Measurements from ENCODE around the gene STAG1. TPM values are rescaled to one million over a fixed set of nuclear protein-coding genes. Genes with fewer than 3 reads are reported as not detected.

The STAG1 gene
- total and polyA plus RNA-seq, 12 donors, result 7.5 to 39.8 (median 24.6) TPM

- Histone ChIP-seq H3K27ac (no peak overlapping the region), H3K4me1 (replicated peaks in 1 of 2) (peaks cover 6 to 7% of the 10 kb centered on the region in 2 donors), H3K9me3 (replicated peaks in 1 of 3) (no peaks in the 10 kb centered on the region), H3K4me3 (no peak overlapping the region), H3K27me3 (no peaks in the 10 kb centered on the region), H3K36me3 (replicated peaks in 1 of 2) (peaks cover 0 to 17% of the 10 kb centered on the region in 2 donors)
- TF ChIP-seq, protein P1, sequence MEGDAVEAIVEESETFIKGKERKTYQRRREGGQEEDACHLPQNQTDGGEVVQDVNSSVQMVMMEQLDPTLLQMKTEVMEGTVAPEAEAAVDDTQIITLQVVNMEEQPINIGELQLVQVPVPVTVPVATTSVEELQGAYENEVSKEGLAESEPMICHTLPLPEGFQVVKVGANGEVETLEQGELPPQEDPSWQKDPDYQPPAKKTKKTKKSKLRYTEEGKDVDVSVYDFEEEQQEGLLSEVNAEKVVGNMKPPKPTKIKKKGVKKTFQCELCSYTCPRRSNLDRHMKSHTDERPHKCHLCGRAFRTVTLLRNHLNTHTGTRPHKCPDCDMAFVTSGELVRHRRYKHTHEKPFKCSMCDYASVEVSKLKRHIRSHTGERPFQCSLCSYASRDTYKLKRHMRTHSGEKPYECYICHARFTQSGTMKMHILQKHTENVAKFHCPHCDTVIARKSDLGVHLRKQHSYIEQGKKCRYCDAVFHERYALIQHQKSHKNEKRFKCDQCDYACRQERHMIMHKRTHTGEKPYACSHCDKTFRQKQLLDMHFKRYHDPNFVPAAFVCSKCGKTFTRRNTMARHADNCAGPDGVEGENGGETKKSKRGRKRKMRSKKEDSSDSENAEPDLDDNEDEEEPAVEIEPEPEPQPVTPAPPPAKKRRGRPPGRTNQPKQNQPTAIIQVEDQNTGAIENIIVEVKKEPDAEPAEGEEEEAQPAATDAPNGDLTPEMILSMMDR (IDR thresholded peaks at IDR 0.05), result no peak
- TF ChIP-seq POLR2A (IDR thresholded peaks at IDR 0.05), result no peak
- 73 to 82% (median 79%) methylated on average over 5 of the region's 5 CpGs for whole genome bisulfite sequencing, 4 donors
- no peak for DNase-seq
- intact Hi-C loops (cut with DNase I), result no loop called here
These were observed 421.3 kb downstream of the STAG1 start for GRCh38 chr3:136330900-136331299.

DNA sequence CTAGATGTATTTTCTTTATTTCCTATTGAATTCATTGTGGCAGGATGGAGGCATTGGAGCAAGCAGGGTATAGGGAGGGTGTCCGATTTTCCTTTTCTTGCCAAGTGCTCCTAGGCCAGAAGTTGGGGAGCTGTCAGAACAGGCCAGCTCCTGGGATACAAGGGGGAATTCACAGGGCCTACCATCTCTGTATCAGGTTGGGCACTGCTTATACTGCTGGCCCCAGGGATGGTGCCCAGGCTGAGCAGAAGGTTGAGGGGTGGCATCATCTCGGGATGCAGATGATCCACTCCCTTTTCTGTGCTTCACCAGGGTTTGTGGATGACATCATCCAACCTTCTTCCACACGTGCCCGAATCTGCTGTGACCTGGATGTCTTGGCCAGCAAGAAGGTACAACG lies 422.6 kb downstream of the STAG1 start:
- H3K4me1 ChIP-seq (replicated peaks in 1 of 2), result peaks cover 6 to 7% of the 10 kb centered on the region in 2 donors
- H3K36me3 ChIP-seq (replicated peaks in 1 of 2), result peaks cover 0 to 17% of the 10 kb centered on the region in 2 donors
- WGBS, 4 donors, result 52 to 61% (median 58%) methylated on average over 5 of the region's 5 CpGs
- H3K27me3 ChIP-seq, result no peaks in the 10 kb centered on the region
- no peaks in the 10 kb centered on the region for H3K9me3 ChIP-seq (replicated peaks in 1 of 3)
- peak in 3 of 7 donors; percentile 16 to 45 (median 29) for DNase-seq
- H3K4me3 ChIP-seq, result no peak overlapping the region
- H3K27ac ChIP-seq, result no peak overlapping the region
- TF ChIP-seq, protein P1 (IDR thresholded peaks at IDR 0.05), result no peak
- TF ChIP-seq POLR2A (IDR thresholded peaks at IDR 0.05), result no peak
- intact Hi-C loops (cut with DNase I), result no loop called here

GRCh38 chr3:136327671-136328070 lies 424.5 kb downstream of the STAG1 start:
- Histone ChIP-seq H3K36me3 (replicated peaks in 1 of 2) (peaks cover 0 to 10% of the 10 kb centered on the region in 2 donors), H3K4me3 (no peak overlapping the region), H3K27ac (no peak overlapping the region), H3K4me1 (replicated peaks in 1 of 2) (no peaks in the 10 kb centered on the region), H3K27me3 (no peaks in the 10 kb centered on the region), H3K9me3 (replicated peaks in 1 of 3) (peaks cover 0 to 11% (median under 1%) of the 10 kb centered on the region in 3 donors)
- no peak for DNase-seq
- 91 to 100% (median 96%) methylated on average over 2 to 5 of the region's 5 CpGs for WGBS, 4 donors
- intact Hi-C loops (cut with DNase I), result no loop called here
- no peak for TF ChIP-seq POLR2A (IDR thresholded peaks at IDR 0.05)
- TF ChIP-seq, protein P1 (IDR thresholded peaks at IDR 0.05), result no peak

DNA sequence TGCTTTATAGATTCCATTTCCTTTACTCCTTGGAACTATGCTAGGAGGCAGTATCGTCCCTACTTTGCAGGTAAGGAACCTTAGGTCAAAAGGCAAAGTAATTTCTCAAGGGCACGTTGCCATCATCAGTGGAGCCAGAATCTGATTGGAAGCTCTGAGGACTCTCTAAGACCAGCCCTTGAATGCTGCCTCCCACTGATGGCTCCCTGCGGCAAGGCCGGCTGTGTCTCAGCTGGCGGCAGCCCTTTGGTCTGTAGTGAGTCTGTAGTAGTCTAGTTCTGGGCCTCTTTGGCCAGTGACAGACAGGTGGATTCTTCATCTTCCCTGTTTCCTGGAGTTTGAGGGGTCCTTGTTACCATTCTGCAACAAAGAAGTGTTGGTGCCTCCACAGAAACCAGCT lies 425.9 kb downstream of the STAG1 start:
- TF ChIP-seq, protein P1 (IDR thresholded peaks at IDR 0.05), result no peak
- TF ChIP-seq POLR2A (IDR thresholded peaks at IDR 0.05), result no peak
- intact Hi-C loops (cut with DNase I), result no loop called here
- H3K27ac ChIP-seq, result no peak overlapping the region
- H3K9me3 ChIP-seq (replicated peaks in 1 of 3), result peaks cover 0 to 25% (median 3%) of the 10 kb centered on the region in 3 donors
- peaks cover 0 to 10% of the 10 kb centered on the region in 2 donors for H3K36me3 ChIP-seq (replicated peaks in 1 of 2)
- WGBS, 4 donors, result 95 to 100% (median 97%) methylated on average over 3 to 5 of the region's 5 CpGs
- H3K4me3 ChIP-seq, result no peak overlapping the region
- no peak for DNase-seq
- no peaks in the 10 kb centered on the region for H3K4me1 ChIP-seq (replicated peaks in 1 of 2)
- H3K27me3 ChIP-seq, result no peaks in the 10 kb centered on the region
